SK-N-SH (cell line): ENCODE results near the gene TMEM271. TPM values are rescaled to one million over a fixed set of nuclear protein-coding genes. Genes with fewer than 3 reads are reported as not detected.

Source experiments
- CTCF ChIA-PET: fragments of 300-600, 350-600 bp; formaldehyde crosslinking; extraction: SDS; loops from one replicate; lab custom pipeline; 2021; lab: Yijun Ruan, JAX
- POLR2A ChIA-PET: fragments of 350-600 bp; sonication (Branson Sonifier 250); formaldehyde crosslinking; extraction: SDS; loops from one replicate; lab custom pipeline; 2020; ENCODE audit warnings: antibody characterized with exemption, inconsistent platforms; lab: Yijun Ruan, JAX
- DNase-seq: peaks from one replicate; pipeline ENCODE4 v3.0.0; 2012
- H2AFZ ChIP-seq: fragments of 200-600 bp; sonication (generic); 2 replicates; pipeline ENCODE4 v1.8.1; 2016; ENCODE audit warnings: antibody characterized with exemption, mild to moderate bottlenecking, low read depth
- H3F3A ChIP-seq: fragments of 200-600 bp; sonication (generic); replicated peaks from 2 replicates; pipeline ENCODE3; 2016; ENCODE audit warnings: antibody characterized with exemption, mild to moderate bottlenecking; ENCODE audit not compliant: insufficient read depth
- H3K27ac ChIP-seq, 2 experiments: fragments of 200-500 bp in 1 of 2; fragments of 200-600 bp in 1 of 2; sonication (Bioruptor generic) in 1 of 2; sonication (generic), shearing (Covaris generic) in 1 of 2; 2 replicates each; pipeline versions ENCODE4 v1.5.1 to v1.6.1; 2014 to 2016; ENCODE audit warnings: low read depth in 2 of 2, inconsistent platforms in 1 of 2, low read length in 1 of 2, mild to moderate bottlenecking in 1 of 2, mixed read lengths in 1 of 2
- H3K27me3 ChIP-seq: fragments of 200-600 bp; sonication (generic), shearing (Covaris generic); 2 replicates; pipeline ENCODE4 v1.6.1; 2016; ENCODE audit warnings: mixed run types; ENCODE audit not compliant: insufficient read depth
- H3K36me3 ChIP-seq, 2 experiments: fragments of 200-500 bp in 1 of 2; fragments of 200-600 bp in 1 of 2; sonication (Bioruptor generic) in 1 of 2; sonication (generic) in 1 of 2; replicated peaks in 1 of 2; 2 replicates each; pipeline versions ENCODE3 to v1.5.1; 2014 to 2016; ENCODE audit warnings: low read length in 1 of 2, mild to moderate bottlenecking in 1 of 2; ENCODE audit not compliant: insufficient read depth in 2 of 2, control insufficient read depth in 1 of 2
- H3K4me1 ChIP-seq, 2 experiments: fragments of 200-500 bp in 1 of 2; fragments of 200-600 bp in 1 of 2; sonication (Bioruptor generic) in 1 of 2; sonication (generic), shearing (Covaris generic) in 1 of 2; 2 replicates each; pipeline versions ENCODE4 v1.5.1 to v1.6.1; 2014 to 2016; ENCODE audit warnings: low read depth in 1 of 2, low read length in 1 of 2, mixed run types in 1 of 2; ENCODE audit not compliant: insufficient read depth in 2 of 2, control insufficient read depth in 1 of 2
- H3K4me2 ChIP-seq: fragments of 200-600 bp; sonication (generic), shearing (Covaris generic); 2 replicates; pipeline ENCODE4 v1.6.1; 2017; ENCODE audit warnings: mixed run types
- H3K4me3 ChIP-seq, 2 experiments: fragments of 200-500 bp in 1 of 2; fragments of 200-600 bp in 1 of 2; sonication (Bioruptor generic) in 1 of 2; sonication (generic), shearing (Covaris generic) in 1 of 2; 2 replicates each; pipeline versions ENCODE4 v1.5.1 to v1.8.1; 2014 to 2016; ENCODE audit warnings: low read depth in 2 of 2, inconsistent platforms in 1 of 2, low read length in 1 of 2, mild to moderate bottlenecking in 1 of 2, mixed read lengths in 1 of 2, moderate library complexity in 1 of 2
- H3K79me2 ChIP-seq: fragments of 200-600 bp; sonication (generic); 2 replicates; pipeline ENCODE4 v1.8.1; 2017; ENCODE audit warnings: mild to moderate bottlenecking; ENCODE audit not compliant: insufficient read depth
- H3K9ac ChIP-seq: fragments of 200-600 bp; sonication (generic); 2 replicates; pipeline ENCODE4 v1.6.1; 2017; ENCODE audit warnings: mixed run types
- H3K9me2 ChIP-seq: fragments of 200-600 bp; sonication (generic); 2 replicates; pipeline ENCODE4 v1.6.1; 2017; ENCODE audit warnings: mixed run types
- H3K9me3 ChIP-seq: fragments of 200-600 bp; sonication (generic); 2 replicates; pipeline ENCODE4 v1.6.1; 2017; ENCODE audit warnings: mixed run types, mild to moderate bottlenecking, moderate library complexity
- H4K20me1 ChIP-seq: fragments of 200-600 bp; sonication (generic); 2 replicates; pipeline ENCODE4 v1.6.1; 2017; ENCODE audit warnings: mild to moderate bottlenecking, mixed run types; ENCODE audit not compliant: insufficient read depth
- CHD2 ChIP-seq: fragments of 150-350 bp; IDR thresholded peaks from 2 replicates; pipeline ENCODE4 v1.6.1; 2018; ENCODE audit warnings: low read length; ENCODE audit not compliant: partially characterized antibody
- ELF1 ChIP-seq: IDR thresholded peaks from 2 replicates; pipeline ENCODE4 v1.4.0; 2012
- FOSL2 ChIP-seq: IDR thresholded peaks from 2 replicates; pipeline ENCODE4 v1.4.0; 2012; ENCODE audit warnings: low read depth, mild to moderate bottlenecking, moderate library complexity, borderline replicate concordance
- MEF2A ChIP-seq: IDR thresholded peaks from 2 replicates; pipeline ENCODE4 v1.4.0; 2012; ENCODE audit warnings: low read depth, borderline replicate concordance
- RAD21 ChIP-seq: IDR thresholded peaks from 2 replicates; pipeline ENCODE4 v1.6.1; 2012; ENCODE audit warnings: mild to moderate bottlenecking, low read length
- TEAD4 ChIP-seq: IDR thresholded peaks from 2 replicates; pipeline ENCODE4 v1.4.0; 2012; ENCODE audit warnings: mild to moderate bottlenecking, borderline replicate concordance; ENCODE audit not compliant: insufficient read depth
- YY1 ChIP-seq: IDR thresholded peaks from 2 replicates; pipeline ENCODE4 v1.4.0; 2012; ENCODE audit warnings: low read depth, mild to moderate bottlenecking
- WGBS: methylation state at CpG from one replicate; pipeline ENCODE4 v1.1.6; 2017; ENCODE audit warnings: low lambda C conversion rate; 5-methylcytosine and 5-hydroxymethylcytosine counted together
- polyA plus RNA-seq, 3 experiments: library from polyadenylated mRNA; depleted of rRNA; stranded (reverse); fragments of >200 nt; gene quantifications; 2 replicates each; pipeline ENCODE4 v1.2.3, GENCODE V29; 2012
- TF ChIP-seq, protein P1 (sequence below): IDR thresholded peaks from 2 replicates; pipeline ENCODE4 v1.4.0; 2012; ENCODE audit warnings: low read depth
- TF ChIP-seq, protein P2 (sequence below): IDR thresholded peaks from 2 replicates; pipeline ENCODE4 v1.4.0; 2012; ENCODE audit warnings: low read depth, borderline replicate concordance
- TF ChIP-seq, protein P3 (sequence below): fragments of 150-350 bp; IDR thresholded peaks from 2 replicates; pipeline ENCODE4 v1.6.1; 2016; ENCODE audit warnings: mild to moderate bottlenecking, low read depth, low read length
- TF ChIP-seq, protein P4 (sequence below): IDR thresholded peaks from 2 replicates; pipeline ENCODE4 v1.6.1; 2012; ENCODE audit warnings: mild to moderate bottlenecking, low read depth, low read length, moderate library complexity
- TF ChIP-seq, protein P5 (sequence below): IDR thresholded peaks from 2 replicates; pipeline ENCODE4 v1.4.0; 2012; ENCODE audit warnings: low read depth, borderline replicate concordance
- TF ChIP-seq, protein P6 (sequence below): fragments of 200-600 bp; sonication (generic); IDR thresholded peaks from 2 replicates; pipeline ENCODE4 v1.6.1; 2017; ENCODE audit warnings: antibody characterized with exemption, mild to moderate bottlenecking, moderate library complexity
- TF ChIP-seq, protein P7 (sequence below): IDR thresholded peaks from 2 replicates; pipeline ENCODE4; 2012

TMEM271 gene
- polyA plus RNA-seq, 1 of the 3 experiments (the other 2 are of a cell fraction), result not detected

DNA sequence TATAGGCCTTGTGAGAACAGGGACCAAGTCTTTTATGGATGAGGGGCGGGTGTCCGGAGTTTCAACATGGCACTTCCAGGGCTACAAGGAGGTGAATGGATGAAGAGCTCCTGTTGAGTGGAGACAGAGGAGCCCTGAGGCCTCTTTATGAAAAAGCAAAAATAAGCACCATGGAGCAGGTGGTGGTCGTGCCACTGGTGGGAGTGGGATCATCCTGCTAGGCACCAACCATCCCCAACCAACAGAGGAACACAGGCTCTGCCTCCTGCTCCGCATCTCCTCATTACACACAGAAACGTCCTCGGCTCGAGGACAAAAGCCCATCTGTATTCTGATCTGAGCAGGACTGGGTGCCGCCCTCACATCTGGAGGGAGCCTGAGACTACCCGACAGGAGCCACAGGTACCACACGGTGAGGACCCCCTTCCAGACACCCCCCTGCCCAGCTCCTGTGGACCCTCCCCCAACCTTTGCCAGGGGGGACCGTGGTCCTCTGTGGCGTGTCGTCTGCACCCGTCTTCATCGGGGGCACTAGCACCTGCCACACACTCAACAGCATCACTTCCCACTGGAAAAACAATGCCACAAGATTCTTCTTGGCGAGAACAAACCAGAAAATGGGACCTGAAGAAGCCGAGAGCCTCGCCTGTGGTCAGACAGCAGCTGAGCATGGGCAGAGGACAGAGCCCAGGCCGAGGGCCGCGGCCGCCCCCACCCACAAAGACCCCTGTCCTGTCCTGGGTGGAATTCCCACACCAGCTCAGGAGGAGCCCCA is 45.4 kb upstream of the TMEM271 start:
- ChIA-PET POLR2A (no interaction called here), CTCF (interaction anchor here (0.8 kb wide), 1 partner anchor 15 kb away, joined by 3 read pairs; no protein-coding TSS in a partner anchor)
- no peaks in the 10 kb centered on the region for H3K79me2 ChIP-seq
- no peaks in the 10 kb centered on the region for H3K36me3 ChIP-seq
- no peaks in the 10 kb centered on the region for H4K20me1 ChIP-seq
- no peak overlapping the region for H3K4me2 ChIP-seq
- H3K9me3 ChIP-seq, result no peaks in the 10 kb centered on the region
- H3K27ac ChIP-seq, result no peak overlapping the region
- H3K9ac ChIP-seq, result no peak overlapping the region
- WGBS, result 32% methylated on average over 9 of the region's 22 CpGs
- H3K9me2 ChIP-seq, result no peaks in the 10 kb centered on the region
- peaks cover 3% of the 10 kb centered on the region for H3F3A ChIP-seq
- no peak overlapping the region for H3K4me3 ChIP-seq
- no peak overlapping the region for H2AFZ ChIP-seq
- TF ChIP-seq TEAD4 (no peak), MEF2A (no peak), CHD2 (no peak), ELF1 (no peak)
- TF ChIP-seq, protein P1, sequence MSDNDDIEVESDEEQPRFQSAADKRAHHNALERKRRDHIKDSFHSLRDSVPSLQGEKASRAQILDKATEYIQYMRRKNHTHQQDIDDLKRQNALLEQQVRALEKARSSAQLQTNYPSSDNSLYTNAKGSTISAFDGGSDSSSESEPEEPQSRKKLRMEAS, result no peak
- TF ChIP-seq, protein P2, sequence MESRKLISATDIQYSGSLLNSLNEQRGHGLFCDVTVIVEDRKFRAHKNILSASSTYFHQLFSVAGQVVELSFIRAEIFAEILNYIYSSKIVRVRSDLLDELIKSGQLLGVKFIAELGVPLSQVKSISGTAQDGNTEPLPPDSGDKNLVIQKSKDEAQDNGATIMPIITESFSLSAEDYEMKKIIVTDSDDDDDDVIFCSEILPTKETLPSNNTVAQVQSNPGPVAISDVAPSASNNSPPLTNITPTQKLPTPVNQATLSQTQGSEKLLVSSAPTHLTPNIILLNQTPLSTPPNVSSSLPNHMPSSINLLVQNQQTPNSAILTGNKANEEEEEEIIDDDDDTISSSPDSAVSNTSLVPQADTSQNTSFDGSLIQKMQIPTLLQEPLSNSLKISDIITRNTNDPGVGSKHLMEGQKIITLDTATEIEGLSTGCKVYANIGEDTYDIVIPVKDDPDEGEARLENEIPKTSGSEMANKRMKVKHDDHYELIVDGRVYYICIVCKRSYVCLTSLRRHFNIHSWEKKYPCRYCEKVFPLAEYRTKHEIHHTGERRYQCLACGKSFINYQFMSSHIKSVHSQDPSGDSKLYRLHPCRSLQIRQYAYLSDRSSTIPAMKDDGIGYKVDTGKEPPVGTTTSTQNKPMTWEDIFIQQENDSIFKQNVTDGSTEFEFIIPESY, result no peak
- TF ChIP-seq, protein P3, sequence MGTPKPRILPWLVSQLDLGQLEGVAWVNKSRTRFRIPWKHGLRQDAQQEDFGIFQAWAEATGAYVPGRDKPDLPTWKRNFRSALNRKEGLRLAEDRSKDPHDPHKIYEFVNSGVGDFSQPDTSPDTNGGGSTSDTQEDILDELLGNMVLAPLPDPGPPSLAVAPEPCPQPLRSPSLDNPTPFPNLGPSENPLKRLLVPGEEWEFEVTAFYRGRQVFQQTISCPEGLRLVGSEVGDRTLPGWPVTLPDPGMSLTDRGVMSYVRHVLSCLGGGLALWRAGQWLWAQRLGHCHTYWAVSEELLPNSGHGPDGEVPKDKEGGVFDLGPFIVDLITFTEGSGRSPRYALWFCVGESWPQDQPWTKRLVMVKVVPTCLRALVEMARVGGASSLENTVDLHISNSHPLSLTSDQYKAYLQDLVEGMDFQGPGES, result no peak
- TF ChIP-seq, all 33 proteins: peak for 0
- Histone ChIP-seq H3K4me1 (no peaks in the 10 kb centered on the region), H3K27me3 (peaks cover 13% of the 10 kb centered on the region; the same call in 1 of the 2 replicates)
- no peak for DNase-seq

DNA sequence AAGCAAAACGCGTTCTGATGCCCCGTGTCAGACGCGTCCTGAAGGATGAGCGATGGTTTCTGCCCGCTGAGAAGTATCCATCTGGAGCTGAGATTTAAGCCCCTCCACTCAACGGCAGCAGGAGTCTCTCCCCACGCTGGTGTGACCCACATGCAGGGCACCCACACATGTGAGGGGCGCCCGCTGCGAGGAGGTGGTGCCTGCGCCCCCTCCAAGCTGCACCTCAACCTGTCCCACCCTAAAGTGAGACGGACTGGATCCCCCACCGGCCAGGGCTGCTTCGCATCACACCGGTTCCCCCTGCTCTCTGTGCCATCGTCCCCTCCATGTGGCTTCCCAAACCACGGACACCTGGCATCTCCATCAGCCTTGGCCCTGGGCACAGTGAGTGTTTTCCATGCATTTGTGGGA is 44.8 kb upstream of the TMEM271 start:
- no peak overlapping the region for H3K4me2 ChIP-seq
- POLR2A ChIA-PET, result no interaction called here
- no peak overlapping the region for H3K4me3 ChIP-seq
- no peak overlapping the region for H3K9ac ChIP-seq
- no peak for DNase-seq
- no peaks in the 10 kb centered on the region for H3K9me2 ChIP-seq
- H2AFZ ChIP-seq, result no peak overlapping the region
- H3K36me3 ChIP-seq, result no peaks in the 10 kb centered on the region
- no peaks in the 10 kb centered on the region for H4K20me1 ChIP-seq
- H3K9me3 ChIP-seq, result no peaks in the 10 kb centered on the region
- WGBS, result 78% methylated on average over 9 of the region's 19 CpGs
- no peaks in the 10 kb centered on the region for H3K4me1 ChIP-seq
- no peak overlapping the region for H3K27ac ChIP-seq
- CTCF ChIA-PET, result interaction anchor here (1.2 kb wide), 1 partner anchor 18 kb away, joined by 4 read pairs; no protein-coding TSS in a partner anchor
- no peaks in the 10 kb centered on the region for H3K79me2 ChIP-seq
- peaks cover 13% of the 10 kb centered on the region; the same call in 1 of the 2 replicates for H3K27me3 ChIP-seq
- H3F3A ChIP-seq, result peaks cover 3% of the 10 kb centered on the region
- TF ChIP-seq RAD21, result no peak
- TF ChIP-seq CHD2, result no peak
- no peak for TF ChIP-seq FOSL2
- TF ChIP-seq, protein P4, sequence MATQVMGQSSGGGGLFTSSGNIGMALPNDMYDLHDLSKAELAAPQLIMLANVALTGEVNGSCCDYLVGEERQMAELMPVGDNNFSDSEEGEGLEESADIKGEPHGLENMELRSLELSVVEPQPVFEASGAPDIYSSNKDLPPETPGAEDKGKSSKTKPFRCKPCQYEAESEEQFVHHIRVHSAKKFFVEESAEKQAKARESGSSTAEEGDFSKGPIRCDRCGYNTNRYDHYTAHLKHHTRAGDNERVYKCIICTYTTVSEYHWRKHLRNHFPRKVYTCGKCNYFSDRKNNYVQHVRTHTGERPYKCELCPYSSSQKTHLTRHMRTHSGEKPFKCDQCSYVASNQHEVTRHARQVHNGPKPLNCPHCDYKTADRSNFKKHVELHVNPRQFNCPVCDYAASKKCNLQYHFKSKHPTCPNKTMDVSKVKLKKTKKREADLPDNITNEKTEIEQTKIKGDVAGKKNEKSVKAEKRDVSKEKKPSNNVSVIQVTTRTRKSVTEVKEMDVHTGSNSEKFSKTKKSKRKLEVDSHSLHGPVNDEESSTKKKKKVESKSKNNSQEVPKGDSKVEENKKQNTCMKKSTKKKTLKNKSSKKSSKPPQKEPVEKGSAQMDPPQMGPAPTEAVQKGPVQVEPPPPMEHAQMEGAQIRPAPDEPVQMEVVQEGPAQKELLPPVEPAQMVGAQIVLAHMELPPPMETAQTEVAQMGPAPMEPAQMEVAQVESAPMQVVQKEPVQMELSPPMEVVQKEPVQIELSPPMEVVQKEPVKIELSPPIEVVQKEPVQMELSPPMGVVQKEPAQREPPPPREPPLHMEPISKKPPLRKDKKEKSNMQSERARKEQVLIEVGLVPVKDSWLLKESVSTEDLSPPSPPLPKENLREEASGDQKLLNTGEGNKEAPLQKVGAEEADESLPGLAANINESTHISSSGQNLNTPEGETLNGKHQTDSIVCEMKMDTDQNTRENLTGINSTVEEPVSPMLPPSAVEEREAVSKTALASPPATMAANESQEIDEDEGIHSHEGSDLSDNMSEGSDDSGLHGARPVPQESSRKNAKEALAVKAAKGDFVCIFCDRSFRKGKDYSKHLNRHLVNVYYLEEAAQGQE, result no peak
- TF ChIP-seq YY1, result no peak
- TF ChIP-seq, protein P5, sequence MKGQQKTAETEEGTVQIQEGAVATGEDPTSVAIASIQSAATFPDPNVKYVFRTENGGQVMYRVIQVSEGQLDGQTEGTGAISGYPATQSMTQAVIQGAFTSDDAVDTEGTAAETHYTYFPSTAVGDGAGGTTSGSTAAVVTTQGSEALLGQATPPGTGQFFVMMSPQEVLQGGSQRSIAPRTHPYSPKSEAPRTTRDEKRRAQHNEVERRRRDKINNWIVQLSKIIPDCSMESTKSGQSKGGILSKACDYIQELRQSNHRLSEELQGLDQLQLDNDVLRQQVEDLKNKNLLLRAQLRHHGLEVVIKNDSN, result no peak
- TF ChIP-seq, protein P6, sequence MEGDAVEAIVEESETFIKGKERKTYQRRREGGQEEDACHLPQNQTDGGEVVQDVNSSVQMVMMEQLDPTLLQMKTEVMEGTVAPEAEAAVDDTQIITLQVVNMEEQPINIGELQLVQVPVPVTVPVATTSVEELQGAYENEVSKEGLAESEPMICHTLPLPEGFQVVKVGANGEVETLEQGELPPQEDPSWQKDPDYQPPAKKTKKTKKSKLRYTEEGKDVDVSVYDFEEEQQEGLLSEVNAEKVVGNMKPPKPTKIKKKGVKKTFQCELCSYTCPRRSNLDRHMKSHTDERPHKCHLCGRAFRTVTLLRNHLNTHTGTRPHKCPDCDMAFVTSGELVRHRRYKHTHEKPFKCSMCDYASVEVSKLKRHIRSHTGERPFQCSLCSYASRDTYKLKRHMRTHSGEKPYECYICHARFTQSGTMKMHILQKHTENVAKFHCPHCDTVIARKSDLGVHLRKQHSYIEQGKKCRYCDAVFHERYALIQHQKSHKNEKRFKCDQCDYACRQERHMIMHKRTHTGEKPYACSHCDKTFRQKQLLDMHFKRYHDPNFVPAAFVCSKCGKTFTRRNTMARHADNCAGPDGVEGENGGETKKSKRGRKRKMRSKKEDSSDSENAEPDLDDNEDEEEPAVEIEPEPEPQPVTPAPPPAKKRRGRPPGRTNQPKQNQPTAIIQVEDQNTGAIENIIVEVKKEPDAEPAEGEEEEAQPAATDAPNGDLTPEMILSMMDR, result no peak
- TF ChIP-seq, protein P7, sequence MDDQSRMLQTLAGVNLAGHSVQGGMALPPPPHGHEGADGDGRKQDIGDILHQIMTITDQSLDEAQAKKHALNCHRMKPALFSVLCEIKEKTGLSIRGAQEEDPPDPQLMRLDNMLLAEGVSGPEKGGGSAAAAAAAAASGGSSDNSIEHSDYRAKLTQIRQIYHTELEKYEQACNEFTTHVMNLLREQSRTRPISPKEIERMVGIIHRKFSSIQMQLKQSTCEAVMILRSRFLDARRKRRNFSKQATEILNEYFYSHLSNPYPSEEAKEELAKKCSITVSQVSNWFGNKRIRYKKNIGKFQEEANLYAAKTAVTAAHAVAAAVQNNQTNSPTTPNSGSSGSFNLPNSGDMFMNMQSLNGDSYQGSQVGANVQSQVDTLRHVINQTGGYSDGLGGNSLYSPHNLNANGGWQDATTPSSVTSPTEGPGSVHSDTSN, result no peak
- no peak for TF ChIP-seq MEF2A
